AG10803 (cell line): Measurements from ENCODE around the gene JOSD2.
A peak's percentile ranks its signal among the peaks of the same experiment; 100 is the strongest.

Experiments used
- DNase-seq: peaks from one replicate; pipeline ENCODE4 v3.0.0; 2010; ENCODE audit warnings: low read depth
- H3K4me3 ChIP-seq: 2 replicates; pipeline ENCODE4 v1.5.1; 2011; ENCODE audit warnings: mild to moderate bottlenecking, low read length, control low read depth
- CTCF ChIP-seq: conservative IDR thresholded peaks from 2 replicates; pipeline ENCODE4 v1.5.1; 2011; ENCODE audit warnings: mild to moderate bottlenecking, low read length, control low read depth, inconsistent platforms

The JOSD2 gene

GRCh38 chr19:50511069-50511822 is at the start of gene JOSD2:
JOSD2 (minus strand) TSS chr19:50511191; CDS start chr19:50510431, 760 bp downstream.
- H3K4me3 ChIP-seq, result peak within 1 kb of the TSS; percentile 95
- peak; percentile 99 for DNase-seq
- TF ChIP-seq CTCF, result no peak

- no peak for DNase-seq
- H3K4me3 ChIP-seq, result no peak overlapping the region
- no peak for TF ChIP-seq CTCF
Observed at GRCh38 chr19:50559636-50560035, 48.6 kb upstream of the JOSD2 start.

GRCh38 chr19:50558449-50558848 is 47.5 kb upstream of the JOSD2 start:
- H3K4me3 ChIP-seq, result no peak overlapping the region
- TF ChIP-seq CTCF, result no peak
- no peak for DNase-seq

- H3K4me3 ChIP-seq, result no peak overlapping the region
- DNase-seq, result no peak
- TF ChIP-seq CTCF, result no peak
Observed at GRCh38 chr19:50558039-50558438, 47.0 kb upstream of the JOSD2 start.

GRCh38 chr19:50557009-50557613 is 46.1 kb upstream of the JOSD2 start:
- no peak for DNase-seq
- H3K4me3 ChIP-seq, result no peak overlapping the region
- no peak for TF ChIP-seq CTCF

- TF ChIP-seq CTCF, result peak; percentile 64
- H3K4me3 ChIP-seq, result peak overlapping the region; percentile 56
Observed at GRCh38 chr19:50556282-50557008, 45.5 kb upstream of the JOSD2 start.

More at GRCh38 chr19:50556282-50557008, 45.5 kb upstream of the JOSD2 start:
- peak; percentile 53 for DNase-seq
